C4-2B (cell line): ENCODE results near the gene CELA1.

Experiments
- CTCF ChIP-seq: fragments of 450-650 bp; conservative IDR thresholded peaks from 2 replicates; pipeline ENCODE4 v1.5.1; 2017; ENCODE audit warnings: mild to moderate bottlenecking
- ZFX ChIP-seq: fragments of 450-650 bp; IDR thresholded peaks from 2 replicates; pipeline ENCODE4 v1.6.1; 2017

GRCh38 chr12:51389302-51389999 is 43.0 kb upstream of the CELA1 start:
- TF ChIP-seq CTCF: no peak
- no peak for TF ChIP-seq ZFX
